Esophagus muscularis mucosa (tissue), 4 donors: ENCODE data around the gene WNT1. TPM values are rescaled to one million over a fixed set of nuclear protein-coding genes. Genes with fewer than 3 reads are reported as not detected.

ENCODE experiments used
- DNase-seq: peaks from one replicate; pipeline ENCODE4 v3.0.0-alpha.2; 2017; ENCODE audit errors: extremely low spot score
- H3K27ac ChIP-seq, 4 donors: fragments of 200-600 bp; sonication (generic); replicated peaks in 1 of 4; 1 replicate in 3 of 4; 2 replicates in 1 of 4; pipeline ENCODE4 v1.5.1; 2016 to 2019; ENCODE audit warnings: mild to moderate bottlenecking in 1 of 4
- H3K27me3 ChIP-seq, 4 donors: fragments of 200-600 bp; sonication (generic); one replicate each; pipeline versions ENCODE4 v1.5.1 to v1.6.0; 2016 to 2019
- H3K36me3 ChIP-seq, 4 donors: fragments of 200-600 bp; sonication (generic); one replicate each; pipeline ENCODE4 v1.5.1; 2016 to 2019
- H3K4me1 ChIP-seq, 4 donors: fragments of 200-600 bp; sonication (generic); one replicate each; pipeline ENCODE4 v1.5.1; 2016 to 2019
- H3K4me3 ChIP-seq, 4 donors: fragments of 200-600 bp; sonication (generic); 1 replicate in 2 of 4; 2 replicates in 2 of 4; pipeline ENCODE4 v1.5.1; 2016 to 2019; ENCODE audit warnings: mild to moderate bottlenecking in 4 of 4, moderate library complexity in 1 of 4
- H3K9me3 ChIP-seq, 4 donors: fragments of 200-600 bp; sonication (generic); 1 replicate in 3 of 4; 2 replicates in 1 of 4; pipeline ENCODE4 v1.5.1; 2016 to 2019
- CTCF ChIP-seq, 3 experiments: fragments of 200-600 bp in 2 of 3; fragments of 450-650 bp in 1 of 3; sonication (generic) in 2 of 3; IDR thresholded peaks; one replicate each; pipeline ENCODE4 v1.5.1; 2017 to 2019; ENCODE audit warnings: antibody characterized with exemption in 3 of 3, mild to moderate bottlenecking in 2 of 3, moderate library complexity in 1 of 3
- EP300 ChIP-seq: sonication (generic); formaldehyde crosslinking; IDR thresholded peaks from one replicate; pipeline ENCODE4 v1.6.1; 2017; ENCODE audit warnings: antibody characterized with exemption
- POLR2A ChIP-seq: fragments of 450-650 bp; IDR thresholded peaks from one replicate; pipeline ENCODE4 v1.6.1; 2017; ENCODE audit warnings: antibody characterized with exemption, moderate library complexity, mild to moderate bottlenecking, low read depth
- POLR2AphosphoS5 ChIP-seq, 2 donors: sonication (generic); formaldehyde crosslinking; IDR thresholded peaks; one replicate each; pipeline ENCODE4 v1.6.1; 2017; ENCODE audit warnings: antibody characterized with exemption in 2 of 2
- WGBS: methylation state at CpG from one replicate; pipeline ENCODE4 v1.1.5; 2018; 5-methylcytosine and 5-hydroxymethylcytosine counted together
- intact Hi-C: fragments of 100-400 bp; cut with DNase I; formaldehyde crosslinking; loops from one replicate; pipeline ENCODE4 v1.15.1; 2023
- total RNA-seq, 4 donors: library from RNA; depleted of rRNA; stranded (reverse); fragments of >200 nt; gene quantifications; one replicate each; pipeline versions ENCODE4 v1.1.0 to v1.2.1, GENCODE V29; 2016

The WNT1 gene
- total RNA-seq, 4 donors from 2014 or later: not detected

GRCh38 chr12:48973531-48973930 is 4.6 kb upstream of the WNT1 start:
- Histone ChIP-seq H3K27me3 (peaks cover 11 to 98% (median 66%) of the 10 kb centered on the region in 4 donors), H3K36me3 (no peaks in the 10 kb centered on the region), H3K27ac (peak overlapping the region in 2 of 4 donors; percentile 28 to 34), H3K4me3 (no peak overlapping the region), H3K9me3 (no peaks in the 10 kb centered on the region), H3K4me1 (peaks cover 27 to 58% (median 53%) of the 10 kb centered on the region in 4 donors)
- intact Hi-C loops: no loop called here
- TF ChIP-seq POLR2AphosphoS5 (IDR thresholded peaks at IDR 0.05) (no peak), EP300 (no peak), POLR2A (no peak), CTCF (IDR thresholded peaks at IDR 0.05) (no peak)
- 31% methylated on average over 8 of the region's 12 CpGs for WGBS
- no peak for DNase-seq

GRCh38 chr12:48973941-48974673 is 4.0 kb upstream of the WNT1 start:
- Histone ChIP-seq H3K9me3 (no peaks in the 10 kb centered on the region), H3K4me3 (no peak overlapping the region), H3K36me3 (no peaks in the 10 kb centered on the region), H3K4me1 (peaks cover 33 to 64% (median 58%) of the 10 kb centered on the region in 4 donors), H3K27me3 (peaks cover 17 to 100% (median 72%) of the 10 kb centered on the region in 4 donors), H3K27ac (no peak overlapping the region)
- no peak for TF ChIP-seq POLR2A
- no peak for TF ChIP-seq POLR2AphosphoS5 (IDR thresholded peaks at IDR 0.05)
- peak; percentile 33 to 63 (median 44) for TF ChIP-seq CTCF (IDR thresholded peaks at IDR 0.05)
- no peak for TF ChIP-seq EP300
- intact Hi-C loops: no loop called here
- WGBS: 48% methylated on average over 8 of the region's 19 CpGs
- DNase-seq: no peak

- no peak for TF ChIP-seq POLR2AphosphoS5 (IDR thresholded peaks at IDR 0.05)
- TF ChIP-seq CTCF (IDR thresholded peaks at IDR 0.05): peak; percentile 58 to 84 (median 63)
- no peak for DNase-seq
- Histone ChIP-seq H3K4me3 (peak overlapping the region; percentile 37 to 53 (median 41)), H3K4me1 (peaks cover 40 to 59% (median 51%) of the 10 kb centered on the region in 4 donors), H3K36me3 (no peaks in the 10 kb centered on the region), H3K27me3 (peaks cover 19 to 100% (median 75%) of the 10 kb centered on the region in 4 donors), H3K9me3 (no peaks in the 10 kb centered on the region), H3K27ac (no peak overlapping the region)
- intact Hi-C loops: no loop called here
- WGBS: 32% methylated on average over 20 of the region's 50 CpGs
Measured at GRCh38 chr12:48977290-48978281, 536 bp upstream of the WNT1 start.

- 4% methylated on average over 27 of the region's 45 CpGs for WGBS
- H3K27ac ChIP-seq: no peak overlapping the region
- H3K4me1 ChIP-seq: peaks cover 40 to 49% (median 42%) of the 10 kb centered on the region in 4 donors
- peaks cover 18 to 98% (median 62%) of the 10 kb centered on the region in 4 donors for H3K27me3 ChIP-seq
- TF ChIP-seq POLR2A (no peak), POLR2AphosphoS5 (IDR thresholded peaks at IDR 0.05) (no peak), CTCF (IDR thresholded peaks at IDR 0.05) (no peak), EP300 (no peak)
- H3K4me3 ChIP-seq: peak overlapping the region; percentile 37 to 53 (median 41)
- H3K36me3 ChIP-seq: no peaks in the 10 kb centered on the region
- intact Hi-C loops: no loop called here
- no peak for DNase-seq
- no peaks in the 10 kb centered on the region for H3K9me3 ChIP-seq
Measured at GRCh38 chr12:48978741-48979601, 849 bp downstream of the WNT1 start.
